Activated gamma-delta T cell treated with anti-CD3 and anti-CD28 coated beads, Interleukin-2, amount 50 U/mL, for 16 hours (primary cell): ENCODE data around the gene UGGT1.
A peak's percentile ranks its signal among the peaks of the same experiment; 100 is the strongest.

Source experiments
- DNase-seq: peaks from one replicate; pipeline ENCODE4 v3.0.0-alpha.2; 2020; ENCODE audit warnings: low read depth

UGGT1 gene, protein sequence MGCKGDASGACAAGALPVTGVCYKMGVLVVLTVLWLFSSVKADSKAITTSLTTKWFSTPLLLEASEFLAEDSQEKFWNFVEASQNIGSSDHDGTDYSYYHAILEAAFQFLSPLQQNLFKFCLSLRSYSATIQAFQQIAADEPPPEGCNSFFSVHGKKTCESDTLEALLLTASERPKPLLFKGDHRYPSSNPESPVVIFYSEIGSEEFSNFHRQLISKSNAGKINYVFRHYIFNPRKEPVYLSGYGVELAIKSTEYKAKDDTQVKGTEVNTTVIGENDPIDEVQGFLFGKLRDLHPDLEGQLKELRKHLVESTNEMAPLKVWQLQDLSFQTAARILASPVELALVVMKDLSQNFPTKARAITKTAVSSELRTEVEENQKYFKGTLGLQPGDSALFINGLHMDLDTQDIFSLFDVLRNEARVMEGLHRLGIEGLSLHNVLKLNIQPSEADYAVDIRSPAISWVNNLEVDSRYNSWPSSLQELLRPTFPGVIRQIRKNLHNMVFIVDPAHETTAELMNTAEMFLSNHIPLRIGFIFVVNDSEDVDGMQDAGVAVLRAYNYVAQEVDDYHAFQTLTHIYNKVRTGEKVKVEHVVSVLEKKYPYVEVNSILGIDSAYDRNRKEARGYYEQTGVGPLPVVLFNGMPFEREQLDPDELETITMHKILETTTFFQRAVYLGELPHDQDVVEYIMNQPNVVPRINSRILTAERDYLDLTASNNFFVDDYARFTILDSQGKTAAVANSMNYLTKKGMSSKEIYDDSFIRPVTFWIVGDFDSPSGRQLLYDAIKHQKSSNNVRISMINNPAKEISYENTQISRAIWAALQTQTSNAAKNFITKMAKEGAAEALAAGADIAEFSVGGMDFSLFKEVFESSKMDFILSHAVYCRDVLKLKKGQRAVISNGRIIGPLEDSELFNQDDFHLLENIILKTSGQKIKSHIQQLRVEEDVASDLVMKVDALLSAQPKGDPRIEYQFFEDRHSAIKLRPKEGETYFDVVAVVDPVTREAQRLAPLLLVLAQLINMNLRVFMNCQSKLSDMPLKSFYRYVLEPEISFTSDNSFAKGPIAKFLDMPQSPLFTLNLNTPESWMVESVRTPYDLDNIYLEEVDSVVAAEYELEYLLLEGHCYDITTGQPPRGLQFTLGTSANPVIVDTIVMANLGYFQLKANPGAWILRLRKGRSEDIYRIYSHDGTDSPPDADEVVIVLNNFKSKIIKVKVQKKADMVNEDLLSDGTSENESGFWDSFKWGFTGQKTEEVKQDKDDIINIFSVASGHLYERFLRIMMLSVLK (N-terminal part only)

DNA sequence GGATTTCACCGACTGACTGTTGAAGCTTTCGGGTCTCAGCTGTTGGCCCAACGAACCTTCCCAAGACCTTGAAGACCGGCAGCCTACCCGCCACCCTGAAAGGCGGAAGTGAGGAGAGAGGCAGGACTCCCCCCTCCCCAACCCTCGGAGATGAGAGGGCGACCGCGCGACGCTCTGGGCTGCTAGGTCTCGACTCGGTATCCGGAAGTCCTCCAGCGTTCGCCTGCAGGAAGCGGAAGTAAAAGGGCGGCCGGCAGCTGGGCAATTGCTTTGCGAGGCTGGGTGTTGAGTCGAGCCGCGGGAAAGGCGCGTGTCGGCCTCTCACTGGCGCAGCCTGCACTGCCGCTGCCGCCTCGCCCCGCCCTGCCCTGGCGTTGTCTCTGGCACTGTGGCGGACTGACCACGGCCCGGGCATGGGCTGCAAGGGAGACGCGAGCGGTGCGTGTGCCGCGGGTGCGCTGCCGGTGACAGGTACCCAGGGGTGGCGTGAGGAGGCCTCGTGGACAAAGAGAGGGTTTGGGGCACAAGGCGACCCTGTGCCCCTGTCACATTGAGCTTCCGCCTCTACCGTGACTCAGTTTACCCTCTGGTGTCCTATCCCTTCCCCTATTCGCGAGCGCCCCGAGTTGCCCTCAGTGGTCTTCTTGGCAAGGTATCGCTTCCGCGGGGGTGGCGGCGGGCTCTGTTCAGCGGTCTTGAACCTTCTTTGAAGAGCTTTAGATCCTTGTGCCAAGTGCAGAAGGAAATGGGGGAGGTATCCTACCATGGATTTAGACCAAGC, at the start of gene UGGT1:
Gene UGGT1 (plus strand): TSS at position 256 of the 781 bp plus-strand sequence. CDS start 158 bp downstream, at position 414.
- peak; percentile 89 for DNase-seq

DNA sequence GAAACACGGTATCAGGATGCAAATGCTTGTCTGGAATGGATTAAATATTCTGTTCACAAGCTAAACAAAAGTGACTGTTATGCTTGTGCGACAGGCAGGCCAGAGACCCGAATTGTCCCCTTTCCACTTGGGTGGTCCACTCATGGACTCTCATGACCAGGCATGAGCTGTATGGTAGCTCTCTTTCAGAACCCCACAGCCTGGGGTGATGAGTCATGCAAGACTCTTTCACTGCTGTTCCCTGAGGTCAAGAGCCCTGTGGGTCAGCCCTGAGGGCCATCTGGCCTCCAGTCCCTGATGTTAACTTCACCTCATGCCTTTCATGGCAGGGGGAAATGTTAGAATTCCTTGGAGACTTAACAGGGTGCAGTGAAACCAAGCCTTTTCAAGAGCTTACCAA, 49.4 kb upstream of the UGGT1 start:
- DNase-seq, result no peak

DNA sequence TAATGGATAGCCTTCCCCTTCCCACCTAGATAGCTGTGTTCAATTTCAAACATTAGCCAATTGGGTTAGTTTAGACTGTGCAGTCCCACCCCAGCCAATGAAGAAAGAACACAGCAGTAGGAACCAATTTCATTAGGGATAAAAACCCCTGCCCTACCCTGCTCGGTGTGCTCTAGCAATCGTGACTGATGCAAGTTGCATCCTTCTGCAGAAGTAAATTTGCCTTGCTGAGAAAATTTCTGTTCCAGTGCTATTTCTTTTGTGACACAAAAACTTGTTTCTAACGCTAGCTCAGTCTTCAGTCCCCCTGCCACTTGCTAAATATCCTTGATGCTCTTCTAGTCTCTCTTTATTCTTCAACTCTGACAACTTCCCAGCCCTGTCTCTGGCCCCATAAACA, 48.0 kb upstream of the UGGT1 start:
- DNase-seq, result no peak

DNA sequence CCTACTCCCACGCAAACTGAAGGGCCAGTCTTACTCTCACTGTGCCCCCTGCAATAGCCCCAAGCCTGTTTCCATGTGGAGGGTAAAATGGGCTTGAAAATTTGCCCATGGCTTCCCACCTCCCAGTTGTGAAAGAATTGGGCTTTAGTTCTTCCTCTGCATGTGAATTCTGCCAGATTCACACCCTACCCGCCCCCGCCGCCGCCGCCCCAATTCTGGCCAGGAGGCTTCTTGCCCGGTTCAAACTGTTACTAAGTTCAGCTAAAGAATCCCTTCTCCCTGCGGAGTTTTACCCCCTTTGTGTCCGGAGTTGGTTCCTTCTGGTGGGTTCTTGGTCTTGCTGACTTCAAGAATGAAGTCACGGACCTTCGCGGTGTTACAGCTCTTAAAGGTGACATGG, 37.7 kb upstream of the UGGT1 start:
- DNase-seq, result no peak

DNA sequence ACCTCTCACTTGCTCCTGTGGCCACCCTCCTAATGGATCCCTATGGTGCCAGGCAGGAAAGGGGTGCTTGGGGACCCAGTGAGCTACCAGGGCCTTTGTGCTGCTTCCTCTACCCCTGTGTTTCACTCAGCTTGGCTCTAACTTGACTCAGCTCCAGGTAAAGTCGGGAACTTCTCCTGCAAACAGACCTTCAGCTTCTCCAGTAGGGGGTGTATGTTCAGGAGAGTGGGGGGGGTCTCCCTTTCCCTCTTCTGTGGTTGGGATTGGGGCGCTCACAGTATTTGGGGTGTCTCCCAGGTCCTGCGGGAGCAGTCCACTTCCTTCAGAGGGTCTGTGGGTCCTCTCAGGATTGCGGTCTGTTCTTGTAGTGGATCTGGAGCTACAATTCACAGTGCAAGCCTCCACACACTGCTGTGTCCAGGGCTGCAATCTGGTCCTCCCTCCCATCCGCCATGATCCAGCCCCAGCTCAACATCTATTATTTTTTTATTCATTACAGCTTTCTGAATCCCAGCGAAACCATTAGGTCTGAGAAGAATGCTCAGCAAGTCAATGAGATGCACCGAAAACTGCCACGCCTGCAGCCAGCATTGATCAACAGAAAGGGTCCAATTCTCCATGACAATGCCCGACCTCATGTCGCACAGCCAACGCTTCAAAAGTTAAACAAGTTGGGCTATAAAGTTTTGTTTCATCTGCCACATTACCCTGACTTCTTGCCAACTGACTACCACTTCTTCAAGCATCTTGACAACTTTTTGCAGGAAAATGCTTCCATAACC, 36.7 kb upstream of the UGGT1 start:
- DNase-seq, result no peak

DNA sequence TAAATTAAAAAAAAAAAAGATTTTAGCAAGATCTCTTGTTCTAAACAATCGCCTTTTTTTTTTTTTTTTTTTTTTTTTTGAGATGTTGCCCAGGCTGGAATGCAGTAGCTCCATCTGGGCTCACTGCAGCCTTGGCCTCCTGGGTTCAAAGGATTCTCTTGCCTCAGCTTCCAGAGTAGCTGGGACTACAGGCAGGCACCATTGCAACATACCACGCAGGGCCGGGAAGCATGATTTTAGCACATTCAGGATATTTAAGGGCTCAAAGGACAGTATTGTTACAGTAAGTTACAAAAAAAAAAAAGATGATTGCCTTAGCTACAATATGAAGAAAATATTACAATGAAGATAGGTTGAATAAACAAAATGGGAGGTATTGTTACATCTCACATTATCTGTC, 33.7 kb upstream of the UGGT1 start:
- DNase-seq, result no peak

DNA sequence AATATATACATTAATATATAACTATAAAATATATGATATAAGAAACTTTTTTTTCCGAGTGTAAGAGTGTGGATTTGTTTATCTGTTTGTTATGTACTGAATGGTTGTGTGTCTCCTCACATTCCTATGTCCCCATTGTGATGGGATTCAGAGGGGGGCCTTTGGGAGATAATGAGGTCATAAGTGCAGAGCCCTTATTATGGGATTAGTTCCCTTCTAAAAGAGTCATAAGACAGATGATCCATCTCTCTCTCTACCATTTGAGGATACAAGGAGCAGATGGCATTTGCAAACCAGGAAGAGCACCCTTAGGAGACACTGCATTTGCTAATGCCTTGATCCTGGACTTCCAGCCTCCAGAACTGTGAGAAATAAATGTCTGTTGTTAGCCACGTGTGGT, 32.9 kb upstream of the UGGT1 start:
- DNase-seq, result no peak

DNA sequence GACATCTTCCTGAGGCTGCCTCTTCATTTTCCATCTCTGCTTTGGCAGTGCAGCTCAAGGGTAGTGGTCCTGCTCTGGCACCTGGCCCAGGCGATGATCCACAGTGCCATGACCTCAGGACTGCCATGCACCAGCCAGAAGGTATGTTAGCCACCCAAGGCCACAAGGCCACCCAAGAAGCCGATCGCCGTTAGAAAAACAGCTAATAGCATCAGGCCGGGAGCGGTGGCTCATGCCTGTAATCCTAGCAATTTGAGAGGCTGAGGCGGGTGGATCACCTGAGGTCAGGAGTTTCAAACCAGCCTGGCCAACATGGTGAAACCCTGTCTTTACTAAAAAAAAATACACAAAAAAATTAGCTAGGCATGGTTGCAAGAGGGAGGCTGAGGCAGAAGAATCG, 28.4 kb upstream of the UGGT1 start:
- no peak for DNase-seq

DNA sequence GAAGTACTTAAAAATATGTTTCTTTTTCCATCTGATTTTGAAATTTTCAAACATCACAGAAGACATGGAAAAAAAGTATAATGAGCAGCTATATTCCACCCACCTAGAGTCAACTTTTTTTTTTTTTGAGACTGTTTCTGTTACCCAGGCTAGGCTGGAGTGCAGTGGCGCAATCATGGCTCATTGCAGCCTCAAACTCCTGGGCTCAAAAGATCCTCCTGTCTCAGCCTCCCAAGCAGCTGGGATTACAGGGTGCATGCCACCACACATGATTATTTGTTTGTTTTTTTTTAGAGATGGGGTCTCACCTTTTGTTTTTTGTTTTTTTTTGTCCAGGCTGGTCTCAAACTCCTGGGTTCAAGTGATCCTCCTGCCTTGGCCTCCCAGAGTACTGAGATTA, 26.6 kb upstream of the UGGT1 start:
- DNase-seq, result no peak

DNA sequence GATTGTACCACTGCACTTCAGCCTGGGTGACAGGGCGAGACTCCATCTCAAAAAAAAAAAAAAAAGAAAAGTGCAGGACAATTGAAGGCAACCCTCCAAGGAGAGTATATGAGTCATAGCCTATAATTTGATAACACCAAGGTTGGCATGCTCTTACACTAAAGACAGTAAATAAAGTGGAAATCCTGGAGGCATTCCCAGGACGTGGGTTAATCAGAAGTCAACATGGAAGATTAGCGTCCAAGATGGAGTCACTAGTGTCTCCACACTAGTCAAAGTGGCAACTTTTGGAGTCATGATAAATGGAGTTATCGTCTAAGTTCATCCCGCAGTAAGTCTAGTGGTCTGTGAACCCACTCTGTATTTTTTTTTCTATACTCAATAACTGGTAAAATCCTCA, 21.2 kb upstream of the UGGT1 start:
- DNase-seq, result no peak

DNA sequence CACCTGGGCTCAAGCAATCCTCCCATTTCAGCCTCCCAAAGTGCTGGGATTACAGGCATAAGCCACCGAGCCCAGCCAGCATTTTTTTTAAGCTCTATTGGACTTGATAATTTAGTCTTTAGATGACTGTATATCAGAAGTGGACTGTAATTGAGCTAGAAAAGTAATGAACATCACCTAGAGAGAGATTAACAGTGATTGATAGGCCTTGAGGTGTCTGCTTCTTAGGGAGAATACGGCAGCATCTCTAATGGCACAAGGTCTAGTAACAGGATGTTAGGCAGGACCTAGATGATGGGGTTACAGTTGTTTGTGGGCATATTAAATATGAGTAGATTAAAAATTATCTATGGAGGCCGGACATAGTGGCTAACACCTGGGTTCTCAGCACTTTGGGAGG, 17.7 kb upstream of the UGGT1 start:
- DNase-seq, result no peak

DNA sequence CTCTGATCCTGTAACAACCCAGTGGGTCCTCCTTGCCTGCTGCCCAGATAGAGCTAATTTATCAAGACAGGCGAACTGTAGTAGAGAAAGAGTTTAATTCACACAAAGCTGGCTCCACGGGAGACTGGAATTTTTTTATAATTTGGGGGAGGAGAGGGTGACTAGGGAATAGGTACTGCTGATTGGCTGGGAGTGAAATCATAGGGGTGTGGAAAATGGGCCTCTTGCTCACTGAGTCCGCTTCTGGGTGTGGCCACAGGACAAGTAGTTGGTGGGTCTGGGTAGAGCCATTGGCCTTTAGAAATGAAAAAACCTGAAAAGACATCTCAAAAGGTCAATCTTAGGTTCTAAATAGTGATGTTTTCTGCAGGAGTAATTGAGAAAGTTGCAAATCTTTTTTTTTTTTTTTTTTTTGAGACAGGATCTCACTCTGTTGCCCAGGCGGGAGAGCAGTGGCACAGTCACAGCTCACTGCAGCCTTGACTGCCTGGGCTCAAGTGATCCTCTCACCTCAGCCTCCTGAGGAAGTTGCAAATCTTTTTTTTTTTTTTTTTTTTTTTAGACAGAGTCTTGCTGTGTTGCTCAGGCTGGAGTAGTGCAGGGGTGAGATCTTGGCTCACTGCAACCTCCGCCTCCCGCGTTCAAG, 14.4 kb upstream of the UGGT1 start:
- DNase-seq, result no peak

DNA sequence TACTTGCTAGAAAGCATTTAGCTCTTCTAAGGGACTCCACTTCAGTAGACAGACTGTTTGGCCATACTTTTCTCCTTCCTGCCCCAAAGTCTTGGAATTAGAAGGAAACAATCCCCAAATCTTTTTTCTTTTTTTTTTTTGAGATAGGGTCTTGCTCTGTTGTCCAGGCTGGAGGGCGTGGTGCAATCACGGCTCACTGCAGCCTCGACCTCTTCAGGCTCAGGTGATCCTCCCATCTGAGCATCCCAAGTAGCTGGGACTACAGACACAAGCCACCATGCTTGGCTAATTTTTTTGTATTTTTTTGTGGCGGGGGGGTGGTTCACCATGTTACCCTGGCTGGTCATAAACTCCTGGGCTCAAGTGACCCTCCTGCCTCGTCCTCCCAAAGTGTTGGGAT, 6.2 kb upstream of the UGGT1 start:
- DNase-seq, result no peak

DNA sequence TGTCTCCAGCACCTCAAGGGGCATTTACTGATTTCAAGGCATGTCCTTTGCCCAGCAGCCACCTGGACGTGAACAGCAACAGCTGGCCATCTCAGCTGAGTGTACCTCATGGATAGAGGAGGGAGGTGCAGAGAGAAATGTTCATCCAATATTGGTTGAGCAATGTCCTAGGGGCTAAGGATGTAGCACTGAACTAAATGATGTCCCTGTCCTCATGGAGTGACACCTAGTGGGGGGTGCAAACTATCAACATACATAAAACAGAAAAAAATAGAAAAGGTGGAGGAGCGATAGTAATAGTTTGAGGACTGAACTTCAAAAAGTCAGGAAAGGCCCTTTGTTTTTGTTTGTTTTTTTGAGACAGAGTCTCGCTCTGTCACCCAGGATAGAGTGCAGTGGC, 4.8 kb upstream of the UGGT1 start:
- no peak for DNase-seq

DNA sequence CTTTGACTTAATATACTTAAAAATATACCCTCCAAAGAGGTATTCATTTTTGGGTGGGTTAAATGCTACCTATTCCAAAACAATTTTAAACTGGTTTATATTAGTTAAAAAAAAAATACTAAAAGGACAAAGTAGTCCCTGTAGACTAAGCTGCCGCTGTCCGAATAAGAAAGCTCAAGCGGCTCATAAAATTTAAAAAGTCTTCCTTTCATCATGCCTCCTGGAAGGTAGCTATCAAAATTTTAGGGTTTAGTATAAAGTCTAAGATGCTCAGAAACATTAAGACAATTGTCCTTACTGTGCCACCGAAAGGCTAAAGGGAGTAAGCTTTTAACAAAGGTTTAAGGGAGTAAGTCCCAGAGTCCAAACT, 440 bp upstream of the UGGT1 start:
- DNase-seq, result no peak

DNA sequence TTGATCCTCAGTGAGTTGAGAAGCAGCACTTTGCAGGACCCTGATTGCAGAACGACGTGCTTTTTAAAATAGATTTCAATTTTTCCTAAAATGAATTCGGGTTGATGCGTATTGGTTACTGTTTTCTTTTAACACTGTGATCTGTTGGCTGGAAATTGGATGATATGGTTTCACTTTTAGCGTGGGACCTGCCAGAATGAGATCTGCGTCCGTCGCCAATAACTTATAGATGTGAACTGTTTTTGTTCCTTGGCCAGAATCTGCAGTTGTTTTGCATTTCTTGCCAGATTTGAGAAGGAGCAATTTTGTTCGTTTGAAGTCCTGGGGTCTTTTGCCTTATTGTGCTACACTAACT, 703 bp downstream of the UGGT1 start:
- DNase-seq, result no peak

DNA sequence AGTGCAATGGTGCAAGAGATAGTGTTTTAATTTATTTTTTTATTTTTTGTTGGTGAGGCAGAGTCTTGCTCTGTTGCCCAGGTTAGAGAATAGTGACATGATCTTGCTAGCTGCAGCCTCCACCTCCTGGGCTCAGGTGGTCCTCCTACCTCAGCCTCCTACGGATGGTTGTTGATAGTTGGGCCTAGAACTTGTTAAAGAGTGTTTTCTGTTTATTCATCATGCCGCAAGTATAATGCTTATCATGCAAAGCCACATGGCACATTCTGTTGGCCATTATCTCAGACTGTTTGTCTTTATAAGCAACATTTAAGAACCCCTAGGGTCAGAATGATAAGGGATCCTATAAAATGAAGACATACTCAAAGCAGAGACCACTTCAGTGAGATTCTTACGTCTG, 1.7 kb downstream of the UGGT1 start:
- DNase-seq, result no peak

DNA sequence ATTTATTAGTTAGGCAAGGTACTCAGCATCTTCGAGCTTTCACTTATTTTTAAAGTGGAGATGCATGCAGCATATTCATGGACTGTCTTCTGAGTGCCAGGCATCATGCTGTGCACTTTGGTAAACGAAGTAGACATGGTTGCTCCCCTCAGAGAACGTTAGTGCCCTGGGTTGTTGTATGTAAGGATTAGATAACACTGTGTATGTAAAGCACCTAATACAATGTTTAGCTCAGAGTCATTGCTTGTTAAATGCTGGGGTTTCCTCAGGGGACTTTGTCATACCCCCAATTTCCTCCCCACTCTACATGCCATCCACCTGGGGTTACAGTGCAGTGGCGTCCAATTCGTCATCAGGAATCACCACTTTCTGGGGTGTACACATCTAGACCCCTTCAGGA, 2.8 kb downstream of the UGGT1 start:
- DNase-seq, result no peak

DNA sequence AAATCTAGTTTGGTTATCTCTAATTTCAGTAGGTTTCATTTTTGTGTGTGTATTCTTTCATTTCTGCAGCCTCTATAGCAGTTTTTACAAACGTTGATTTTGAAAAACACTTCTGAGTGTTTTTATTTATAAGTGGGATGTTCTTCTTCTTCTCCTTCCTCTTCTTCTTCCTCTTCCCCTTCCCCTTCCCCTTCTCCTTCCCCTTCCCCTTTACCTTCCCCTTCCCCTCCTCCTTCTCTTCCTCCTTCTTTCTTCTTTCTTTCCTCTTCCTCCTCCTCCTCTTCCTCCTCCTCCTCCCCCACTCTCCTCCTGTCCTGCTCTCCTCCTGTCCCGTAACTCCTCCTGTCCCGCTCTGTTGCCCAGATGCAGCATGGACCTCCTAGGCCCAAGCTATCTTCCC, 4.2 kb downstream of the UGGT1 start:
- no peak for DNase-seq

DNA sequence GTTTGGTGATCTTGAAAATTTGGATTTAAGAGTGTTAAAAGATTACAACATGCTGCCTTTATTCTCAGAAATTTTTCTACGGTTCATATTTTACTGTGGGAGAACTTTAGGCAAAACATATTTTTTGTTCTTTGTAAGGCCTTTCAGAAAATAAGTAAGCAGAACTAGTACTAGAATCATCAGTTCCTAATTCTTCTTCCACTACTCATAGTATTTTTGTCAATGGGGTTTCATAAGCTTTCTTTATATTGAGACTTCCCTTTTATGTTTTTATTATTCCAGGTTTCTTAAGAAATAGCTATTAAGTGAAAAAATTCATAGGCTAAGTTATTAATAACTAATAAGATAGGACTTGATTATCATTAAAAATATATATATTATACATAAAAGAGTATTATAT, 12.4 kb downstream of the UGGT1 start:
- DNase-seq, result no peak

DNA sequence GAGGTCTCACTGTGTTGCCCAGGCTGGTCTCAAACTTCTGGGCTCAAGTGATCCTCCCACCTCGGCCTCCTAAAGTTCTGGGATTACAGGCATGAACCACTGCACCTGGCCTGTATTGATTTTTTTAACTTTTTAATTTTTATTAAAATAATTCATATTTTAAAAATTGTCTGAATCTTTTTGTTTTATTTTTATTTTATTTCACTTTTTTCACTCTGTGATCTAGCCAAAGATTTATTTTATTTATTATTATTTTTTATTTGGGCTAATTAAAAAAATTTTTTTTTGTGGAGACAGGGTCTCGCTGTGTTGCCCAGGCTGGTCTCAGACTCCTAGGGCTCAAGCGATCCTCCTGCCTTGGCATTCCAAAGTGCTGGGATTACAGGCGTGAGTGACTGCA, 14.1 kb downstream of the UGGT1 start:
- no peak for DNase-seq
